ENCODE data around the gene KRTDAP.

KRTDAP gene

GRCh38 chr19:35449359-35450043 lies 40.8 kb downstream of the KRTDAP start:
- DNase-seq, result no peak

- no peak for DNase-seq
Observed at GRCh38 chr19:35447606-35448469, 42.4 kb downstream of the KRTDAP start, which contains the start of gene FFAR2. Gene FFAR2 (plus strand): TSS chr19:35448257. CDS start chr19:35449715, 1,458 bp downstream.

- peak; percentile 34 for DNase-seq
Observed at GRCh38 chr19:35445826-35446593, 44.3 kb downstream of the KRTDAP start.

GRCh38 chr19:35444735-35445134 lies 45.5 kb downstream of the KRTDAP start:
- no peak for DNase-seq

GRCh38 chr19:35442091-35442490 lies 48.2 kb downstream of the KRTDAP start:
- no peak for DNase-seq

- DNase-seq, result no peak
Observed at GRCh38 chr19:35439921-35440320, 50.3 kb downstream of the KRTDAP start.

GRCh38 chr19:35438527-35438926 lies 51.7 kb downstream of the KRTDAP start:
- DNase-seq, result no peak

GRCh38 chr19:35438096-35438495 lies 52.2 kb downstream of the KRTDAP start:
- DNase-seq, result no peak

- no peak for DNase-seq
Observed at GRCh38 chr19:35437406-35437951, 52.8 kb downstream of the KRTDAP start.
